Skin of body (tissue), 2 donors: Measurements from ENCODE around the gene FAM9B. TPM values are rescaled to one million over a fixed set of nuclear protein-coding genes. Genes with fewer than 3 reads are reported as not detected.

Source experiments
- DNase-seq: peaks from one replicate; lab custom pipeline; 2025; lab: John Stamatoyannopoulos, UW
- total RNA-seq: library from RNA; depleted of rRNA; stranded (reverse); fragments of >200 nt; gene quantifications from one replicate; pipeline ENCODE4 v1.2.3, GENCODE V29; 2014

The FAM9B gene
- total RNA-seq, 1 donor from 2014 or later: not detected

DNA sequence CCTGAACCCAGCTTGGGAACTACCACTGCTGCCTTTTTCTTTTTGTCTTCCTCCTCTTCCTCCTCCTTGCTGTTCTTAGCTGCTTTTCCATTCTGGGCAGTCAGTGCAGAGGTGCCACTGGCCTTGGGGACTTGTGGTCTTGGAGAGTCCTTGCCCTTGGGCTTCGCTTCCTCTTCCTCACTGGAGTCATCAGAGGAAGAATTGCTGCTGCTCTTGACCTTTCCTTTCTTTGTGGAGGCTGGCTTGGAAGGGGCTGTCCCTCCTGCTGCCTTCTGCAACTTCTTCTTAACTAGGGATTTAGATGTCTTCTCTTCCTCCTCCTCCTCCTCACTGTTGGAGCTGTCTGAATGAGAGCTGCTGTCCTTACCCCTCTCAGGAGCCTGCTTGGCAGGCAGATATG, 53.2 kb downstream of the FAM9B start:
- DNase-seq: no peak

Other genes with a start within 250 kb of the FAM9B start
- gene FAM9A, start 232.7 kb downstream of the FAM9B start, total RNA-seq: not detected